Hepatic stellate cell (primary cell): ENCODE measurements around the gene MSH5.
"Not testable (repeated sequence)": the region's sequence is repeated elsewhere in the genome, so short reads cannot be mapped to it uniquely, and the experiment has no call there.

Experiments used
- DNase-seq: peaks from one replicate; pipeline ENCODE4 v3.0.0; 2011; ENCODE audit warnings: low spot score

Gene MSH5

GRCh38 chr6:31801031-31801927, 61.5 kb downstream of the MSH5 start:
- not testable (repeated sequence) for DNase-seq

GRCh38 chr6:31805939-31806469, 66.2 kb downstream of the MSH5 start:
- no peak for DNase-seq

GRCh38 chr6:31806470-31807272, 66.9 kb downstream of the MSH5 start, which contains the start of gene LSM2:
Gene LSM2, minus strand, starts transcription at chr6:31806966. Its CDS starts 209 bp downstream, at chr6:31806757.
- DNase-seq, result peak; percentile 99

- DNase-seq, result not testable (repeated sequence)
These were observed 68.8 kb downstream of the MSH5 start for GRCh38 chr6:31808599-31808998.

GRCh38 chr6:31811645-31812044, 71.8 kb downstream of the MSH5 start:
- DNase-seq, result no peak
